Germinal center (tissue), 1 donor: ENCODE results near the gene POLR2L.

Source experiments
- DNase-seq: peaks from one replicate; pipeline ENCODE4 v3.0.0; 2012; ENCODE audit warnings: mixed read lengths, low spot score

The POLR2L gene

DNA sequence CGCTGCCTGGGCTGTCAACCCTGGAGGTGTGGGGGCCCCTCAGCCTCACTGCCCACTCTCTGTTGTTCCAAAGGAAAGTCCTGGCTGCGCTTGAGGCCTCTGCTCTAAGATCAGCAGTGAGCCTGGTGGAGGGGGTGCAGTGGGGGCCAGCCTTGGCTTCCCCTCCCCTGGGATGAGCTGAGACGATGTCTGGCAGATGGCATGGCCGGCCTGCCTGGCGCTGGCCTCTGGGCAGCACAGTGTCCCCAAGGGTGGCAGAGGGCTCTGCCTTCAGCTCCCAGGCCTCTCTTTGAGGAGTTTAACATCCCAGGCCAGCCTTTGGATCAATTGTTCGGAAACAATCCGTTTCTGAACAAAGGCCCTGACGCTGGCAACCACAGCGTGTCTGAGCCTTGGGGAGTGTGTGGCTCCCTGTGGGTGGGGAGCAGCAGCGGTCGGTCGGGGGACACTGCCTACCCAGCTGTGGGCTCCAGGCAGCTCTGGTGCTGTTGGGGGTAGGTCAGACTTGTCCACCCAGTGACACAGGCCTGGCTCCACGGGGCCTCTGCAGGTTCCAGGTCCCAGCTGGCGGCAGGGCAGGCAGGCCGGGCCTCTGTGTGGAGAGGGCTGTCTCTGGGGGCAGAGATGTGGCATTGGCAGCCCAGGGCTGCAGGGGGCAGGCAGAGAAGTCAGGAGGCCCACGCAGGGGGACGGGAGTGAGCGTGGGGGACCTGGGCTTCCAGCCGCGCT, 12.4 kb upstream of the POLR2L start:
- no peak for DNase-seq

- no peak for DNase-seq
Measured at GRCh38 chr11:853682-854448, 11.5 kb upstream of the POLR2L start.

DNA sequence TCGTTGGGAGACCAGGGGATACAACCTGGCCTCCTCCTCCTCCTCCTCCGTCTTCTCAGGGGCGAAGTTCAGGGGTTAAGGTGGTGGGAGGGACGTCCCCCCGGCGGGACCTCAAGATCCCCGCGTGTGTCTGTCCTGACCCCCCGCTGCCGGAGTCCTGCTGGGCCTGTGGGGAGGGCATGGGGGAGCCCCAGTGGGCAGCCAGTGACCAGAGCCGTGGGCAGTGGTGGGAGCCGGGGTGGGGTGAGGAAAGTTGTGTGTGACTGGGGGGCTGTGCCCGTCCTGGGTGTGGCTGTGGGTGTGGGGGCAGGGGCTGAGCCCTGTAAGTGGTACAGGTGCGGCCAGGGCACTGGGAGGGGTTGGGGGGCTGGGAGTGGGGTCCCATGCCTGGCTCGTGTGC, 10.4 kb upstream of the POLR2L start:
- no peak for DNase-seq

DNA sequence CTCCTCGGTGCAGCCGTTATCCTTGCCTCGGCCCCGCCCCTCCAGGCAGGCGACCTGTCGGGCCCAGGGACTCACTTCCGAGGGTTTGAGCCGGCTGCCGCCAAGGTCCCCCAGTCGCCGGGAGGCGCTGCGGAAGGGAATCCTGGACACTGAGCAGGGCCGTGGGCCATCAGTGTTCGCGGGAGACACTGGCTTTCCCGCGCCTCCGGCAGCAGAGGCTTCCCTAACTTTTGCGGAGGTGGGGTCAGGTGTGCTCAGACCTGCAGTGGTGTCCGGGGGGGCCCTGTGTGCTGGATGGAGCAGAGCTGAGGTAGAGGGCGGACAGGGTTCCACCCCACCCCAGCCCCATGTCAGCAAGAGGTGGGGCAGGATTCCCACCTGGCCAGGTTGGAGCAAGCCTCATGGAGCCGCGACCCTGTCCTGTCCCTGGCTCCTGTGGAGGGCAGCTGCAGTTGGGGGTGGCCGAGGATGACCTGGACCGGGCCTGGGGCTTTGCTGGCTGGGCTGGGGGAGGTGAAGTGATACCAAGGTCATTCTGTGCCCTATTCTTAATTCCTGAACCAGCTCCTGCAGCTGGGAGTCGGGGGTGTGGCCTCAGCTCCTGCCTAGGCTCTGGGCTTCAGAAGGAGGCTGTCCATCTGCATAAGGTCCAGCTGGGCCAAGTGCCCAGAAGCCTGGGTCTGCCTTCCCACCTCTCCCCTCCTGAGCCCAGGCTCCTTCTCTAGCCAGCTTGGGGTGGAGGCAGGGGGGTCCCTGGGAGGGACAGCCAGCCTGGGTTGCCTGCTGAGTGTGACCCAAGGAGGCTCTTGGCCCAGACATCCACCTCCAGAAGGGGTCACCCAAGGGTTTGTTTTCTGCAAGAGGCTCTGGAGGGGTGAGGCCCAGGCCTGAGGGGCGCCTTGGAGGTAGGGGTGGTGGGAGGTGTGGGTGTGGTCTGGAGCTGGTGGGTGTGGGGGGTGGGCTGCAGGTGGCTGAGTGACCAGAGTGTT, 8.7 kb upstream of the POLR2L start:
- peak; percentile 44 for DNase-seq

DNA sequence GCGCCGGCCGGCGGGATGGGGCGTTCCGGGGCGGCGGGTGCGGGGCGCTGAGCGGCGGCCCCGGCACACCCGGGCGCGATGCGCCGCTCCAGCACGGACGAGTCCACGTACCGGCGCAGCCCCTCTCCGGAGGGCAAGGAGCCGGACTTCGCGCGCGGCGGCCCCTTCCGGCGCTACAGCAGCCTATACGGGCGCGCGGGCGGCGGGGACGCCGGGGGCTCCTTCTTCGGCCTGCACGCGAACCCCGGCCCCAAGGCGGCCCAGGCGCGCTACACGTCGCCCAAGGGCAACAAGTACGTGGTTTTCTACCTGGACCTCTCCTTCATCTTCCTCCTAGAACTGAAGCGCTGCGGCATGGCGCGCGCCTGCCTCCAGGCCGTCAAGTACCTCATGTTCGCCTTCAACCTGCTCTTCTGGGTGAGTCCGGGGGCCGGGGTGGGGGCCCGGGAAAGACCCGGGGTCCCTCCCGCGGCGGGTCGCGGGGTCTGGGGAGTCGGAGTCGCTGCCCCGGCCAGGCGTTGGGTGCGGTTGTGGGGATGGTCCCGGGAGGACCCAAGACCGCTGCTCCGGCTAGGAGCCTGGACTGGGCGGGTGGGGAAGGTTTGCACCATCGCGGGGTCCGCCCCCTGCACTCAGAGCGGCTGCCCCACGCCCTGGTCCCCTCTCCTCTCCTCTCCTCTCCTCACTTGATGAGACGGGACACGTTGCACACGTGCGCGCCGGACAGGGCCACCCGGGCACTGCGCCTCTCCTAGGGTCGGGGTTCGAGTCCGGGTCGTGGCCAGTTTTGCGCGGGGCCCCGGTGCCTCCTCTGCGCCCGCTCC, 7.8 kb upstream of the POLR2L start:
- peak; percentile 45 for DNase-seq

DNA sequence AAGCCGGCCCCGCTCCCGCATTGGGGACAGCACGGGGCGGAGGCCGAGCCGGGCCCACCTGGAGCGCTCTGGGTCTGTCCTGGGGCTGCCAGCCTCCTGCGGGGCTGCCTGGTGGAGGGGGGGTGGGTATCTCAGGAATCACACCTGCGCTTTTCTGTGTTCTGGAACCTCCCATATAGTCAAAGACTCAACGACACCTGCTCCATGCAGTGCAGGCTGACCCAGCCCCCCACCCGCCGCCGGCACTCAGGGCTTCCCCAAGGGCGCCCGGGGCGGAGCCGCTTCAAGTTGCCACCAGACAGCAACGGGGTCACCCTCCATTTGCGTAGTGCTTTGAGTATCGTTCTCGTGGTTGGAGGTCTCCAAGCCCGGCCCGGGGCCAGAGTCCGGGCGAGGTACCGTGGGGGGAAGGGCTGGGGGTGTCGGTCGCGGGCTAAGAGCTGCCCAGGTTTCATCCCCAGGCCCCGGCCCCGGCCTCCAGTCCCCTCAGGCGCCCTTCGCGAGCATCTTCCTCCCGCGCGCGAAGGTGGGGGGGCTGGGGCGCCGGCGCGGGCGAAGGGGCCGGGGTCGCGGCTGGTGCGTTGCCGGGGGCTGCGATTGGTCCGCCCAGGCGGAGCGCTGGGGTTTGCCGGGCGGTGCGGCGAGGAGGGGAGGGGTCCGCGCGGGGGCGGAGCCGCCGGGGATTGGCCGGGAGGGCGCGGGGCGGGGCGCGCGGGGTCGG, 6.9 kb upstream of the POLR2L start:
- peak; percentile 54 for DNase-seq

GRCh38 chr11:848380-848931, 6.1 kb upstream of the POLR2L start:
- peak; percentile 82 for DNase-seq

- no peak for DNase-seq
Measured at GRCh38 chr11:847876-848275, 5.5 kb upstream of the POLR2L start.

- no peak for DNase-seq
Measured at GRCh38 chr11:846496-847098, 4.3 kb upstream of the POLR2L start.

- no peak for DNase-seq
Measured at GRCh38 chr11:845872-846495, 3.7 kb upstream of the POLR2L start.

DNA sequence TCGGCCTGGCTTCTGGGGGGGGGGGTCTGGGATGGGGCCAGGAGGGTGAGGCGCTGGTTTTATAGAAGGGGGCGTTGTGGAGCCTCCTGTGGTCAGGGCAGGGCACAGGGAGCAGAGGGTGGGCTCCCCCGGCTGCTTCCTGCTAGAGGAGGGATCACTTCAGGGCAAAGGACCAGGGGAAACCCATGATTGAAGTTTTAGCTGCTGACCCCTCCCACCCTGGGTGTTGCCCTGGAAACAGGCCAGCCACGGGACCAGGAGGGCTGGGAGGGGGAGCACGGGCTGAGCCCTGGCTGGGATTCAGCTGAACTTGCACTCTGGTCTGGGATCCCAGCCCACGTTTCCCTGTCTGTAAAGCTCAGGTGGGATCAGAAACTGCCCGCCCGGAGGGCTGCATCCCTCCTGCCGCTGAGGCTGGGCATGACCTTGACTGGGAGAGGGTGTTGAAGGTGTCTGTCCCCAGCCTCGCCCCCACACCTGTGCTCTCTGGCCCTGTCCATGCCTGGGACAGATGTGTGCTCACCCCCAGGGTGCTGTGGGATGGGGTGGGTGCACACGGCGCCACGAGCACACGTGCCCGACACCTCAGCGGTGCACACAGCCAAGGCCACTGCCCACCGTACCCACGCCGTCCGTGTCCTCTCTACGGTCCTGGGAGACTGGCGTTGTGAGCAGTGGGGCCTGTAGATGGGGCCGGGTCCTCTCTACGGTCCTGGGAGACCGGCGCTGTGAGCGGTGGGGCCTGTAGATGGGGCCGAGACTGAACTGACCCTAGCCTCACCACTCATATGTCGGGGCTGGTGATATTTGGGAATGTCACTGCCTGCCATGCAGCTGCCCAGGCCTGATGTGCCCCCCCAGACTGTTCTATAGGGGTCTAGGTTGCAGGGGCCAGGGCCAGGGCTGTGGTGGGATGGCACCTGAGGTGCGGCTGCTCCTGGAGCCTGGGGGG, 2.6 kb upstream of the POLR2L start:
- no peak for DNase-seq

DNA sequence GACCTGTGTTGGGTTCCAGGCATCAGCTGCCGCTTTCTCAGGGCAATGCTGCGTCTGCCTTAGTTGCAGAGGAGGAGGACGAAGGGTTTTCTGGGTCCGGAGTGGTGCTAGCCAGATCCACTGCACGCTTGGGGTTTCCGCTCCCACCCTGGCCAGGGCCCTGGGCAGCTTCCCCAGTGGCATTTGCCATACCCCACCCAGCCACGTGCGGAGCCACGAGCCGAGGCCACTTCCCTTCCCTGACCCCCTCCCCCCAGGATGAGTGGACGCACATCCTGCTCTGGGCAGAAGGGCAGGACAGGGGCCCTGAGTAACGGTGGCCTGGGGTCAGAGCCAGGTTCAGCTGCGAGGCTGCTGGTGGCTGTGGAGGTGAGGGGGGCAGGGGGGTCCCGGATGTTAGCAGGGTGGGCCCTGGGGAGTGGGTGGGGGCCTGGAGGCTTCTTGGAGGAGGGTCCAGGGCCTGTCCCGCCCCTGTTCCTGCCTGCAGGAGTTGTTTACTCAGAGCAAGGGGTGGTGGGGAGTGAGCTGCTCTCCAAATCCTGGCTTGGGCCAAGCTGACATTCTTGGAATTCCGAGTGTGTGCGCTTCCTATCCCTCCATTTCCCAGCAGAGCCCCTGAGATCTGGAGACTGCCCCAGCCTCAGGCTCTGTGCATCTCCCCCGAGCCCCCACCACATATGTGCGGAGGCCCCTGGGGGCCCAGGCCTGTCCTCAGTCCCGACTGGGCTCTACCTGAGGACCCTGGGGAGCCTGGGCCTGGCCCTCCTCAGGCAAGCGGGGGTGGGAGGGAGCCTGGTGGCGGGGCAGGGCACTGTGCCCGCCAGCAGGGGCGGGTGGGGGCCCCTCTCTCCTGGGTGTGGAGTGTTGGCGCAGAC, 1.7 kb upstream of the POLR2L start:
- DNase-seq: no peak

DNA sequence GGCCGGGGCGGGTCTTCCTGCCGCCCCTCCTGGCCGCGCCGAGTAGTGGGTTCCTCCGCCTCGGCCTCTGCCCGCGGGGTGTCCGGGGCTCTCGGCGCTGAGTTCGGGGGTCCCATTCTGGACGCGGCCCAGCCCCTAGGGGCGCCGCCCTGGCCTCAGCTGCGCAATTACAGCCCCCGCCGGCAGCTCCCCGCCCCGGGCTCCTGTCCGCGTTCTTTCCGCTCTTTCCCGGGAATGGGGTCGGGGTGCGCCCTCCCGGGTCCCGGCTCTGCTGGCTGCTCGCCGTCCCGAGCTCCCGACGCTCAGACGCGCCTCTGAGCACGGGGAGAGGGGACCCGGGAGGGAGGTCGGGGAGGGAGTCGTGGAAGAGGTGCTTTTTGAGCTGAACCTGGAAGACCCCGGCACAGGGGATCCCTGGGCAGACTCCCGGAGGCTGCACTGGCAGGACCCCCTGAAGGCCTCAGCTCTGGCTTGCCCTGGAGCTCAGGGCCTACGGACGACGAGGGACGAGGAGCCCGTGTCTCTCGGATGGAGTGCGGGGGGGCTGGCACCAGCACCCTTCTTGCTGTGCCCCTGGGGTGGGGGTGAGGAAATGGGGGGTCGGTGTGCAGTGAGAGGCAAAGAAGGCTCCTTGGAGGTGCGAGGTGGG, 881 bp upstream of the POLR2L start:
- DNase-seq: no peak

GRCh38 chr11:841981-842369, 354 bp downstream of the POLR2L start:
- no peak for DNase-seq

GRCh38 chr11:839875-840617, 2.3 kb downstream of the POLR2L start:
- DNase-seq: no peak

DNA sequence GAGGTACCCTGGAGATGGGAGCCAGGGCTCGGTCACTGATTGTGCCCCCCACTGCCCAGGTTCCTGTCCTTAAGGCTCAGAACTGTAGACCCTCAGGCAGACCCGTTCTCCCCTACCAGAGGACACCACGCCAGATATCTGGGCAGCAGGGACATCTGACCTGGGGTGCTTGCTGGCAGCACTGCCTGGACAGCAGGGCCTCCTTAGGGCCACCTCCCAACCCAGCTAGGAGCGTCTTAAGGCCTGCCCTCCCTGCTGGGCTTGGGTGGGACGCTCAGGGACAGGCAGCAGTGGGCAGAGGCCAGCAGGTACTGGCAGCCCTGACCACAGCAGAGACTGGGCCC, 3.1 kb downstream of the POLR2L start:
- no peak for DNase-seq
